NCI-H774 (cell line): Measurements from ENCODE around the gene MKI67.

Experiments used
- DNase-seq: peaks from one replicate; lab custom pipeline; 2025; lab: John Stamatoyannopoulos, UW

The MKI67 gene

GRCh38 chr10:128081222-128081621 lies 45.0 kb downstream of the MKI67 start:
- no peak for DNase-seq

- no peak for DNase-seq
These were observed 45.6 kb downstream of the MKI67 start for GRCh38 chr10:128080641-128081040.

- no peak for DNase-seq
These were observed 46.0 kb downstream of the MKI67 start for GRCh38 chr10:128080231-128080630.

GRCh38 chr10:128078136-128078969 lies 47.9 kb downstream of the MKI67 start:
- DNase-seq: no peak

- no peak for DNase-seq
These were observed 48.9 kb downstream of the MKI67 start for GRCh38 chr10:128077155-128077875.

GRCh38 chr10:128074589-128074988 lies 51.6 kb downstream of the MKI67 start:
- no peak for DNase-seq

- DNase-seq: no peak
These were observed 52.3 kb downstream of the MKI67 start for GRCh38 chr10:128073890-128074289.

GRCh38 chr10:128072941-128073645 lies 53.1 kb downstream of the MKI67 start:
- no peak for DNase-seq

GRCh38 chr10:128072046-128072445 lies 54.2 kb downstream of the MKI67 start:
- no peak for DNase-seq

- no peak for DNase-seq
These were observed 54.8 kb downstream of the MKI67 start for GRCh38 chr10:128071417-128071782.

GRCh38 chr10:128070721-128071416 lies 55.4 kb downstream of the MKI67 start:
- DNase-seq: no peak

GRCh38 chr10:128070161-128070560 lies 56.1 kb downstream of the MKI67 start:
- DNase-seq: no peak

GRCh38 chr10:128069351-128070051 lies 56.7 kb downstream of the MKI67 start:
- DNase-seq: peak; percentile 23

- no peak for DNase-seq
These were observed 57.6 kb downstream of the MKI67 start for GRCh38 chr10:128068398-128069285.

- no peak for DNase-seq
These were observed 58.4 kb downstream of the MKI67 start for GRCh38 chr10:128067691-128068397.

GRCh38 chr10:128066870-128067382 lies 59.3 kb downstream of the MKI67 start:
- no peak for DNase-seq

- DNase-seq: no peak
These were observed 60.2 kb downstream of the MKI67 start for GRCh38 chr10:128065881-128066534.

- DNase-seq: no peak
These were observed 61.1 kb downstream of the MKI67 start for GRCh38 chr10:128064970-128065580.
